AG08396 (cell line): ENCODE measurements around the gene SIN3B.
"Not testable (repeated sequence)": the region's sequence is repeated elsewhere in the genome, so short reads cannot be mapped to it uniquely, and the experiment has no call there.

ENCODE experiments used
- DNase-seq: peaks from one replicate; pipeline ENCODE4 v3.0.0; 2012; ENCODE audit warnings: low spot score, mixed read lengths

Gene SIN3B

GRCh38 chr19:16829010-16829821, at the start of gene SIN3B:
TSS of gene SIN3B (plus strand) at chr19:16829398. CDS start at chr19:16829421, 23 bp downstream.
- peak; percentile 97 for DNase-seq

DNA sequence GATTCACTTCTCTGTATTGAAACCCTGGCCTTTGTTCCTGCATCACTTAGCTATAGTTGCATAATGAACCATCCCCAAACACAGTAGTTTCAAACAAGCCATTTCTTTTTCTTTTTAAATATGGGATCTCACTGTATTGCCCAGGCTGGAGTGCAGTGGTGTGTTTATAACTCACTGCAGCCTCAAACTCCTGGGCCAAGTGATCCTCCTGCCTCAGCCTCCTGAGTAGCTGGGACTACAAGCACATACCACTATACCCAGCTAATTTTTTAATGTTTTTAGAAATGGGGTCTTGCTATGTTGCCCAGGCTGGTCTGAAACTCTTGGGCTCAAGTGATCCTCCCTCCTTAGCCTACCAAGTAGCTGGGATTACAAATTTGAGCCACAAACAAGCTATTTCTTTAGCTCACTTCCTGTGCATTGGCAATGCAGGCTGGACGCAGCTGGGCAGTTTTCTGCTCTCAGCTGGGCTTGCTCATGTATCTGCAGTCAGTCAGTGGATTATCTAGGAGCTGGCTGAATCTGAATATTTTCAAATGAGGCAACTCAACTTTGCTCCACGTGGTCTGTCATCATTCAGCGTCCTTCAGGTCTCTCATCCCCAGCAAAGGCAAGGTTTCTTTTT, 49.5 kb upstream of the SIN3B start:
- DNase-seq: no peak

DNA sequence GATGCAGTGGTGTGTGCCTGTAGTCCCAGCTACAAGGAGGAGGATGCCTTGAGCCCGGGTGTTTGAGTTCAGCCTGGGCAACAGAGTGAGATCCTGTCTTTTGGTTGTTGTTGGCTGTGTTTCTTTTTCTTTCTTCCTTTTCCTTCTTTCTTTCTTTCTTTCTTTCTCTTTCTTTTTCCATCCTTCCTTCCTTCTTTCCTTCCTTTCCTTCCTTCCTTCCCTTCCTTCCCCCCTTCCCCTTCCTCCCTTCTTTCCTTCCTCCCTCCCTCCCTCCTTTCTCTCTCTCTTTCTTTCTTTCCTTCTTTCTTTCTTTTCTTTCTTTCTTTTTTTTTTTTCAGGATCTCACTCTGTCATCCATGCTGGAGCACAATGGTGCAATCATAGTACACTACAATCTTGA, 46.5 kb upstream of the SIN3B start:
- no peak for DNase-seq

DNA sequence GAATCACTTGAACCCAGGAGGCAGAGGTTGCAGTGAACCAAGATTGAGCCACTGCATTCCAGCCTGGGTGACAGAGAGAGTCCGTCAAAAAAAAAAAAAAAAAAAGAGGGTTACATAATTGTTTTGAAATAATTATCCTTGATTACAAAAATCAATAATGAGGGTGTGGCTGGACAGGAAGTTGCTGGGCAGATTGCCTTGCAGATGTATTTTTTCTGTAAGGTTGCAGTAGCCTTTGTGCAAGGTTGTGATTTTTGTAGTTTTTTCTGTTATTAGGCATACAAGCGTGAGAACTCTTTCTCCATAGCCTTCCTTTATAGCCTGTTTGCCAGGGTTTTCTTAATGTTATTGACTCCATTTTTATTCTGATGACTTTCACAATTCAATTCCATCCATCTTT, 40.7 kb upstream of the SIN3B start:
- DNase-seq: no peak

DNA sequence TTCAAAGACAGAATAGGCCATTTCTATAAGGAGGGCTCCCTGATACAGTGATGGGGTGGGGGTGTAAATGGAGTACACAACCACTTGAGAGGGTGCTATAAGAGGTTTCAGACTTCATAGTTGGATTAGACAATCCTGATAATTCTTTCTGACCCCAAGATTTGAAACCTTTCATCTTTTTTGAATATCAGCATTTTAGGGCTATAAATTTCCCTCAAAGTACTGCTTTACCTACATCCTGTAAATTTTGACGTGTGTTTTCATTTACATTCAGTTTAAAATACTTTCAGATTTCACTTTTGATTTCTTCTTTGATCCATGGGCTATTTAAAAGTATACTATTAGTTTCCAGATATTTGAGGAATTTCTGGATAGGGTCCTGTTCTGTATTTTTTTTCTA, 40.0 kb upstream of the SIN3B start:
- DNase-seq: no peak

DNA sequence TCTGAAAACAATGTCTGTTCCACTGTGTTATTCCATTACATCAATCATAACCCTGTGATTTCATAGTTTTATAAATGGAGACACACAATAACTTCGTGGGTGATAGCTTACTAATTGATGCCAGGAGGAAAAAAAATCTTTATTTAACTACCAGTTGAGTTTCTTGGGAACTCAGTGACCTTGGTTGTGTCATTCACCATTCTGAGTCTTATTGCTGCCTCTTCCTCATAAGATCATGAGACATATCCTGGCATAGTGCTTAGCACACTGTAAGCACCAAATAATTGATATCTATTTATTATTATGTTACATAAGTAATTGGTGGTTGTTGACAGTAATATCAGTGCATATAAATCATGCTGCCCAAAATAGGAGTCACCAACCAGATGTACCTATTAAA, 39.1 kb upstream of the SIN3B start:
- DNase-seq: no peak

GRCh38 chr19:16791942-16792341, 37.3 kb upstream of the SIN3B start:
- no peak for DNase-seq

GRCh38 chr19:16794456-16795441, 34.4 kb upstream of the SIN3B start:
- no peak for DNase-seq

GRCh38 chr19:16795731-16796130, 33.5 kb upstream of the SIN3B start:
- DNase-seq: no peak

DNA sequence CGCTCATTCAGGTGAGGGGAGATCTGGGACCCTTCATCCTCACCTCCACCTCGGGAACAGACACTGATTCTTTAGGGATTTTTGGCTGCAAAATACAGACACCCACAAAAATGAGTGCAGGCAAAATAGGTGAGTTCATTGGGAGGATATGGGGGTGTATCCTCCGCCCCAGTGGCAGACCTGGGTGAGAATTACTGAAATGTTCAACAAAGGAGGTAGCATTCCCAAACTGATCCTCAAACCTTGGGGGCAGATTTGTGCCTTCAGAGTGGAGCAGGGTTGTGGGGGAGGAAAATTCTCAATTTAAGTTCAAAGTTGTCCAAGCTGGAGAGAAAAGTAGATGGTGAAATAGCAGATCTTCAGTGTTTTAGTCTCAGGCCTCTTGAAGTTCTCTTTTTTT, 31.3 kb upstream of the SIN3B start:
- no peak for DNase-seq

GRCh38 chr19:16798326-16798725, 30.9 kb upstream of the SIN3B start:
- DNase-seq: not testable (repeated sequence)

- no peak for DNase-seq
These were observed 29.5 kb upstream of the SIN3B start for GRCh38 chr19:16799740-16800139.

DNA sequence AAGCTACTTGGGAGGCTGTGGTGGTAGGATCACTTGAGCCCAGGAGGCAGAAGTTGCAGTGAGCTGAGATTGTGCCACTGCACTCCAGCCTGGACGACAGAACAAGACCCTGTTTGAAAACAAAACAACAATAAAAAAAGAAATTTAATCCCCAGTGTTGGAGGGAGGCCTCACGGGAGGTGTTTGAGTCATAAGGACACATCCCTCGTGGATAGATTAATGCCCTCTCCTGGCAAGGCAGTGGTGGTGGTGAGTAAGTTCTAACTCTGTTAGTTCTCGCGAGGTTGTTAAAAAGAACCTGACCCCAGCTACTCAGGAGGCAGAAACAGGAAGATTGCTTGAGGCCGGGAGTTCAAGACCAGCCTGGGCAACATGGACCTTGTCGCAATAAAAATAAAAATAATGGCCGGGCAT, 27.6 kb upstream of the SIN3B start:
- DNase-seq: no peak

GRCh38 chr19:16804176-16804575, 25.0 kb upstream of the SIN3B start:
- DNase-seq: no peak

GRCh38 chr19:16807549-16808284, 21.5 kb upstream of the SIN3B start:
- DNase-seq: no peak

DNA sequence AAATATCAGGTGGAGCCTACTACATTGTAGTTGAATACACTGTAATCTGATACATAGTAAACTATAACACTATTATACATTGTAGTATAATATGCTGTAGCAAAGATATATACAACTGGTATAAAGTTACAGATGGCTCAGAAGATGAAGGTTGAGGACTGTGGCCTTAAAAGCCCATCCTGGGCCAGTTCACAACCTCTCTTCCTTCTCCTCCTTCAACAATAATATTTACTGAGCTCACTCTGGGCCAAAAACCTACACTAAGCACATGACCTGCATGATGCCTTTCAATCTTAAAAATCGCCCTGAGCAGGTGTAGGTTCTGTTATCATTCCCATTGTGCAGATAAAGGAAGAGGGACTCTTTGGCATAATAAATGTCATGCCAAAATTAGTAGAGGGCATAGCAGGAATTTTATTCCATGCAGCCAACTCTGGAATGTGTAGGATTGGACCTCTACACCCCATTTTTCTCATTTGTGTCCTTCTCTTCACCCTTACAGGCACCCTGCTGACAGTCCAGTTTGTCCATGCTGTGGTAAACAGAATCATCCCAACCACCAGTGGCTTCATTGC, 14.6 kb upstream of the SIN3B start:
- no peak for DNase-seq

DNA sequence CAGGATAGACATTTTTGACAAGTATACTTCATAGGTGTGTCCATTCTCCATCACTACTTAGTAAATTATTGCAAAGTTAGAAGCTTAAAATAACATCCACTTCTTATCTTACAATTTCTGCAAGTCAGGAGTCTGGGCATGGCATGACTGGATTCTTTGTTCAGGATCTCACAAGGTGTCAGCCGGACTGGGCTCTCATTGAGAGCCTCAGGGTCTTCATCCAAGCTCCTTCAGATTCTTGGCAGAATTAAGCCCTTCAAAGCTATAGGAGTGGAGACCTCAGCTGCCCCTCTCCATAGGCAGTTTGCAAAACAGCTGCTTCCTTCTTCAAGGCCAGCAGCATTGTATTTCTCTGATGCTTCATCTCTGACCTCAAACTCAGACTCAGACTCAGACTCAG, 9.1 kb upstream of the SIN3B start:
- no peak for DNase-seq

- no peak for DNase-seq
These were observed 8.1 kb upstream of the SIN3B start for GRCh38 chr19:16821081-16821480.

DNA sequence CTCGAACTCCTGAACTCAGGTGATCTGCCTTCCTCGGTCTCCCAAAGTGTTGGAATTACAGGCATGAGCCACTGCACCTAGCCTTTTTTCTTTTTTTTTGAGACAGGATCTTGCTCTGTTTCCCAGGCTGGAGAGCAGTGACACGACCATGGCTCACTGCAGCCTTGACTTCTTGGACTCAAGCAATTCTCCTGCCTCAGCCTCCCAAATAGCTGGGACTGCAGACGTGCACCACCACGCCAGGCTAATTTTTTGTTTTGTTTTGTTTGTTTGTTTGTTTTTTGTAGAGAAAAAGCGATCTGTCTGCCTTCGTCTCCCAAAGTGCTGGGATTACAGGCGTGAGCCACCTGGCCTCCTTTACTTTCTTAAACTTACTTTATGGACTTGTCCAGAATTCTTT, 6.5 kb upstream of the SIN3B start:
- no peak for DNase-seq

GRCh38 chr19:16824658-16825311, 4.4 kb upstream of the SIN3B start:
- no peak for DNase-seq
